ENCODE results near the gene C11orf71. TPM values are rescaled to one million over a fixed set of nuclear protein-coding genes. Genes with fewer than 3 reads are reported as not detected.

Gene C11orf71
- total RNA-seq, 1 donor from 2014 or later, result 10.6 TPM

GRCh38 chr11:114375052-114375451 is 25.3 kb downstream of the C11orf71 start:
- no peak for TF ChIP-seq CTCF (IDR thresholded peaks at IDR 0.05; ENCODE audit: partially characterized antibody, unreplicated experiment)
- H3K9me3 Mint-ChIP-seq (ENCODE audit: unreplicated experiment), result no peaks in the 10 kb centered on the region
- no peaks in the 10 kb centered on the region for H3K27me3 Mint-ChIP-seq (ENCODE audit: unreplicated experiment)
- H3K27ac Mint-ChIP-seq (ENCODE audit: unreplicated experiment), result no peak overlapping the region
- no peaks in the 10 kb centered on the region for H3K36me3 Mint-ChIP-seq (ENCODE audit: unreplicated experiment)
- DNase-seq, result no peak
- no peak overlapping the region for H3K4me3 Mint-ChIP-seq (ENCODE audit: unreplicated experiment)
- no peaks in the 10 kb centered on the region for H3K4me1 Mint-ChIP-seq (ENCODE audit: low read depth, unreplicated experiment)

GRCh38 chr11:114368918-114369680 is 31.2 kb downstream of the C11orf71 start:
- Mint-ChIP-seq H3K36me3 (ENCODE audit: unreplicated experiment) (no peaks in the 10 kb centered on the region), H3K4me1 (ENCODE audit: low read depth, unreplicated experiment) (no peaks in the 10 kb centered on the region), H3K27ac (ENCODE audit: unreplicated experiment) (no peak overlapping the region), H3K9me3 (ENCODE audit: unreplicated experiment) (no peaks in the 10 kb centered on the region), H3K4me3 (ENCODE audit: unreplicated experiment) (no peak overlapping the region), H3K27me3 (ENCODE audit: unreplicated experiment) (no peaks in the 10 kb centered on the region)
- TF ChIP-seq CTCF (IDR thresholded peaks at IDR 0.05; ENCODE audit: partially characterized antibody, unreplicated experiment), result no peak
- DNase-seq, result no peak

- H3K9me3 Mint-ChIP-seq (ENCODE audit: unreplicated experiment), result no peaks in the 10 kb centered on the region
- H3K27me3 Mint-ChIP-seq (ENCODE audit: unreplicated experiment), result no peaks in the 10 kb centered on the region
- no peak for TF ChIP-seq CTCF (IDR thresholded peaks at IDR 0.05; ENCODE audit: partially characterized antibody, unreplicated experiment)
- H3K36me3 Mint-ChIP-seq (ENCODE audit: unreplicated experiment), result no peaks in the 10 kb centered on the region
- H3K4me3 Mint-ChIP-seq (ENCODE audit: unreplicated experiment), result no peak overlapping the region
- no peaks in the 10 kb centered on the region for H3K4me1 Mint-ChIP-seq (ENCODE audit: low read depth, unreplicated experiment)
- H3K27ac Mint-ChIP-seq (ENCODE audit: unreplicated experiment), result no peak overlapping the region
- no peak for DNase-seq
Observed at GRCh38 chr11:114367244-114367957, 32.9 kb downstream of the C11orf71 start.

GRCh38 chr11:114366331-114367243 is 33.7 kb downstream of the C11orf71 start:
- TF ChIP-seq CTCF (IDR thresholded peaks at IDR 0.05; ENCODE audit: partially characterized antibody, unreplicated experiment), result no peak
- Mint-ChIP-seq H3K27ac (ENCODE audit: unreplicated experiment) (no peak overlapping the region), H3K4me3 (ENCODE audit: unreplicated experiment) (no peak overlapping the region), H3K36me3 (ENCODE audit: unreplicated experiment) (no peaks in the 10 kb centered on the region), H3K9me3 (ENCODE audit: unreplicated experiment) (no peaks in the 10 kb centered on the region), H3K27me3 (ENCODE audit: unreplicated experiment) (no peaks in the 10 kb centered on the region), H3K4me1 (ENCODE audit: low read depth, unreplicated experiment) (no peaks in the 10 kb centered on the region)
- no peak for DNase-seq
